HG03103 (cell line): Measurements from ENCODE around the gene STRN3.
"Not testable (repeated sequence)": the region's sequence is repeated elsewhere in the genome, so short reads cannot be mapped to it uniquely, and the experiment has no call there.

ENCODE experiments used
- ATAC-seq: cut with Tn5 transposase; IDR thresholded peaks from one replicate; pipeline ENCODE4 v1.9.1; 2021; ENCODE audit warnings: low read depth; ENCODE audit not compliant: unreplicated experiment

STRN3 gene

GRCh38 chr14:31037709-31038221 is 11.6 kb upstream of the STRN3 start:
- no peak for ATAC-seq

GRCh38 chr14:31036552-31036951 is 10.4 kb upstream of the STRN3 start:
- no peak for ATAC-seq

- ATAC-seq = no peak
These were observed 4.3 kb upstream of the STRN3 start for GRCh38 chr14:31030469-31030868.

- no peak for ATAC-seq
These were observed 3.1 kb upstream of the STRN3 start for GRCh38 chr14:31029016-31029970.

GRCh38 chr14:31027847-31028246 is 1.7 kb upstream of the STRN3 start:
- ATAC-seq = no peak

GRCh38 chr14:31026450-31027235 is 464 bp upstream of the STRN3 start:
- ATAC-seq = peak; percentile 91

- no peak for ATAC-seq
These were observed 657 bp downstream of the STRN3 start, which contains the start of gene AP4S1 for GRCh38 chr14:31025367-31026076. Gene AP4S1 (plus strand): TSS chr14:31025649. CDS start chr14:31066197, 40,548 bp downstream.

- no peak for ATAC-seq
These were observed 1.4 kb downstream of the STRN3 start for GRCh38 chr14:31024577-31025366.

- ATAC-seq = no peak
These were observed 2.1 kb downstream of the STRN3 start for GRCh38 chr14:31024010-31024480.

GRCh38 chr14:31022386-31022785 is 3.8 kb downstream of the STRN3 start:
- ATAC-seq = no peak

GRCh38 chr14:31021576-31021949 is 4.6 kb downstream of the STRN3 start:
- ATAC-seq = no peak

GRCh38 chr14:31020834-31021575 is 5.2 kb downstream of the STRN3 start:
- no peak for ATAC-seq

- ATAC-seq = no peak
These were observed 8.0 kb downstream of the STRN3 start for GRCh38 chr14:31018057-31018645.

- ATAC-seq = no peak
These were observed 12.3 kb downstream of the STRN3 start for GRCh38 chr14:31013841-31014240.

- no peak for ATAC-seq
These were observed 15.2 kb downstream of the STRN3 start for GRCh38 chr14:31010935-31011334.

GRCh38 chr14:31009836-31010574 is 16.2 kb downstream of the STRN3 start:
- ATAC-seq = no peak

GRCh38 chr14:31006703-31007102 is 19.5 kb downstream of the STRN3 start:
- ATAC-seq = no peak

- ATAC-seq = not testable (repeated sequence)
These were observed 22.2 kb downstream of the STRN3 start for GRCh38 chr14:31004007-31004406.
